Chondrocyte (in vitro differentiated cells): ENCODE results near the gene ATP2B2. TPM values are rescaled to one million over a fixed set of nuclear protein-coding genes. Genes with fewer than 3 reads are reported as not detected.

Experiments used
- DNase-seq: peaks from one replicate; pipeline ENCODE4 v3.0.0; 2021; ENCODE audit warnings: mixed read lengths, low spot score
- H3K27ac Mint-ChIP-seq: one replicate; pipeline ENCODE4 v1.8.0; 2021; ENCODE audit warnings: mild to moderate bottlenecking, moderate library complexity, mixed read lengths; ENCODE audit not compliant: unreplicated experiment
- H3K27me3 Mint-ChIP-seq: 2 replicates; pipeline ENCODE4 v1.8.0; 2021; ENCODE audit warnings: low read depth, mixed read lengths
- H3K36me3 Mint-ChIP-seq: 2 replicates; pipeline ENCODE4 v1.8.0; 2021; ENCODE audit warnings: low read depth, mixed read lengths
- H3K4me1 Mint-ChIP-seq: 2 replicates; pipeline ENCODE4 v1.8.0; 2021; ENCODE audit warnings: low read depth, mild to moderate bottlenecking, mixed read lengths
- H3K4me3 Mint-ChIP-seq: one replicate; pipeline ENCODE4 v1.8.0; 2021; ENCODE audit warnings: mild to moderate bottlenecking, moderate library complexity, mixed read lengths; ENCODE audit not compliant: unreplicated experiment
- H3K9me3 Mint-ChIP-seq: 2 replicates; pipeline ENCODE4 v1.8.0; 2021; ENCODE audit warnings: low read depth, mixed read lengths
- CTCF ChIP-seq: fragments of 200-600 bp; sonication (generic); IDR thresholded peaks from 2 replicates; pipeline ENCODE4 v1.5.0; 2021; ENCODE audit warnings: antibody characterized with exemption, mild to moderate bottlenecking, moderate library complexity
- microRNA-seq: library from miRNA; unstranded; fragments of <30 nt; microRNA quantifications from one replicate; pipeline ENCODE4 v1.2.0, GENCODE V29; 2020; ENCODE audit warnings: borderline number of aligned reads
- total RNA-seq: library from RNA; stranded (reverse); gene quantifications from 3 replicates; pipeline ENCODE4 v1.2.1, GENCODE V29; 2021

Gene ATP2B2
- total RNA-seq, 1 donor from 2014 or later: 0.25 TPM

- TF ChIP-seq CTCF: no peak
- DNase-seq: no peak
- no peak overlapping the region for H3K4me3 Mint-ChIP-seq
- no peaks in the 10 kb centered on the region for H3K9me3 Mint-ChIP-seq
- no peaks in the 10 kb centered on the region for H3K27me3 Mint-ChIP-seq
- H3K4me1 Mint-ChIP-seq: peaks cover 17% of the 10 kb centered on the region
- H3K27ac Mint-ChIP-seq: no peak overlapping the region
- peaks cover 20% of the 10 kb centered on the region for H3K36me3 Mint-ChIP-seq
Observed at GRCh38 chr3:10279384-10280176, 225.8 kb downstream of the ATP2B2 start.

GRCh38 chr3:10278501-10278900 is 226.9 kb downstream of the ATP2B2 start:
- no peaks in the 10 kb centered on the region for H3K27me3 Mint-ChIP-seq
- DNase-seq: no peak
- H3K36me3 Mint-ChIP-seq: peaks cover 20% of the 10 kb centered on the region
- no peak overlapping the region for H3K27ac Mint-ChIP-seq
- TF ChIP-seq CTCF: no peak
- H3K4me3 Mint-ChIP-seq: no peak overlapping the region
- H3K9me3 Mint-ChIP-seq: no peaks in the 10 kb centered on the region
- H3K4me1 Mint-ChIP-seq: peaks cover 26% of the 10 kb centered on the region

GRCh38 chr3:10277115-10277625 is 228.2 kb downstream of the ATP2B2 start:
- Mint-ChIP-seq H3K36me3 (peaks cover 25% of the 10 kb centered on the region), H3K4me1 (peaks cover 29% of the 10 kb centered on the region), H3K27me3 (no peaks in the 10 kb centered on the region), H3K27ac (no peak overlapping the region), H3K4me3 (no peak overlapping the region), H3K9me3 (no peaks in the 10 kb centered on the region)
- DNase-seq: no peak
- no peak for TF ChIP-seq CTCF

GRCh38 chr3:10274601-10275000 is 230.8 kb downstream of the ATP2B2 start:
- peaks cover 22% of the 10 kb centered on the region for H3K4me1 Mint-ChIP-seq
- no peak overlapping the region for H3K4me3 Mint-ChIP-seq
- no peaks in the 10 kb centered on the region for H3K9me3 Mint-ChIP-seq
- H3K36me3 Mint-ChIP-seq: peaks cover 23% of the 10 kb centered on the region
- H3K27me3 Mint-ChIP-seq: no peaks in the 10 kb centered on the region
- no peak for TF ChIP-seq CTCF
- DNase-seq: no peak
- H3K27ac Mint-ChIP-seq: no peak overlapping the region

Small RNA genes within 50 kb of the gene (microRNA-seq; reads per million reads assigned to microRNA genes)
- gene MIR378B: not detected
- not detected for gene MIR885

Other genes with a start within 250 kb of the ATP2B2 start
- gene GHRL, start 212.6 kb downstream of the ATP2B2 start, total RNA-seq: not detected in 3 replicates
- gene SEC13, start 184.5 kb downstream of the ATP2B2 start, total RNA-seq: 197 to 243 TPM (median 198 TPM) in 3 replicates